ENCODE results near the gene DENND4C.

The DENND4C gene

GRCh38 chr9:19270421-19270949 is 40.0 kb downstream of the DENND4C start:
- DNase-seq = no peak

- no peak for DNase-seq
These were observed 40.6 kb downstream of the DENND4C start for GRCh38 chr9:19271081-19271480.

GRCh38 chr9:19281801-19282200 is 51.3 kb downstream of the DENND4C start:
- DNase-seq = no peak

GRCh38 chr9:19283072-19283710 is 52.7 kb downstream of the DENND4C start:
- DNase-seq = no peak

GRCh38 chr9:19284729-19285128 is 54.2 kb downstream of the DENND4C start:
- DNase-seq = no peak

GRCh38 chr9:19286634-19287188 is 56.2 kb downstream of the DENND4C start:
- peak; percentile 5 for DNase-seq

- no peak for DNase-seq
These were observed 57.6 kb downstream of the DENND4C start for GRCh38 chr9:19288081-19288480.

GRCh38 chr9:19290103-19290502 is 59.6 kb downstream of the DENND4C start:
- DNase-seq = no peak

GRCh38 chr9:19294219-19294618 is 63.7 kb downstream of the DENND4C start:
- no peak for DNase-seq

- no peak for DNase-seq
These were observed 68.0 kb downstream of the DENND4C start for GRCh38 chr9:19298436-19299000.

GRCh38 chr9:19303216-19303615 is 72.7 kb downstream of the DENND4C start:
- DNase-seq = no peak

- no peak for DNase-seq
These were observed 76.1 kb downstream of the DENND4C start for GRCh38 chr9:19306568-19306967.

GRCh38 chr9:19310246-19310645 is 79.8 kb downstream of the DENND4C start:
- no peak for DNase-seq

- DNase-seq = no peak
These were observed 83.1 kb downstream of the DENND4C start for GRCh38 chr9:19313573-19313972.

GRCh38 chr9:19320495-19320894 is 90.0 kb downstream of the DENND4C start:
- DNase-seq = no peak

GRCh38 chr9:19331877-19332276 is 101.4 kb downstream of the DENND4C start:
- no peak for DNase-seq

GRCh38 chr9:19336166-19336565 is 105.7 kb downstream of the DENND4C start:
- DNase-seq = no peak

GRCh38 chr9:19342947-19343346 is 112.5 kb downstream of the DENND4C start:
- DNase-seq = no peak

GRCh38 chr9:19358701-19359100 is 128.2 kb downstream of the DENND4C start:
- DNase-seq = no peak

- no peak for DNase-seq
These were observed 138.6 kb downstream of the DENND4C start for GRCh38 chr9:19369107-19369506.

- no peak for DNase-seq
These were observed 141.4 kb downstream of the DENND4C start for GRCh38 chr9:19371942-19372341.

GRCh38 chr9:19372567-19372966 is 142.1 kb downstream of the DENND4C start:
- DNase-seq = no peak

GRCh38 chr9:19373527-19373926 is 143.0 kb downstream of the DENND4C start:
- no peak for DNase-seq

GRCh38 chr9:19375538-19375937 is 145.0 kb downstream of the DENND4C start:
- DNase-seq = no peak

GRCh38 chr9:19376931-19377330 is 146.4 kb downstream of the DENND4C start:
- DNase-seq = no peak
